Neural progenitor cell (in vitro differentiated cells): Measurements from ENCODE around the gene BAZ1A.

ENCODE experiments used
- EZH2 ChIP-seq: fragments of 200-600 bp; sonication (generic); IDR thresholded peaks from 2 replicates; pipeline ENCODE4 v1.6.1; 2017; ENCODE audit warnings: antibody characterized with exemption, mild to moderate bottlenecking, moderate library complexity
- EZH2phosphoT487 ChIP-seq: fragments of 200-600 bp; sonication (generic); IDR thresholded peaks from 2 replicates; pipeline ENCODE4 v1.6.1; 2017; ENCODE audit warnings: antibody characterized with exemption
- TF ChIP-seq, protein P1 (sequence below): fragments of 200-600 bp; sonication (generic); IDR thresholded peaks from 2 replicates; pipeline ENCODE4 v1.5.1; 2017; ENCODE audit warnings: antibody characterized with exemption, mild to moderate bottlenecking

DNA sequence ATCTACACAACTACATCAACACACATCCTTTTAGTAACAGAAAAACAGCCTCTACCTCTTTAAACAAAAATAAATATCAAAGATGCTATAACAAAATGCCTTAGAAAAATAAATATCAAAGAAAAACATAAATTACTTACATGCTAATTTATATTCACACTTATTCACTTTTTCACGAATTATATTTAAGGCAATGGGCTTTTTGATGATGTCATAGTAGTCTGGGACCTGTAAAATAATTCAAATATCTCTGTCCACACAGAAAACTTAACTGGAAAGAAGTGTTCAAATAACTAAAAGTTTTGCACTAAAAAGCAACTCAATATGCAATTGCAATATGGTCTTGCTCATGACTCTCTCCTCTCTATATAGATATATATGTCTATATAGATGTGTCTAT is 120.5 kb downstream of the BAZ1A start:
- TF ChIP-seq, protein P1, sequence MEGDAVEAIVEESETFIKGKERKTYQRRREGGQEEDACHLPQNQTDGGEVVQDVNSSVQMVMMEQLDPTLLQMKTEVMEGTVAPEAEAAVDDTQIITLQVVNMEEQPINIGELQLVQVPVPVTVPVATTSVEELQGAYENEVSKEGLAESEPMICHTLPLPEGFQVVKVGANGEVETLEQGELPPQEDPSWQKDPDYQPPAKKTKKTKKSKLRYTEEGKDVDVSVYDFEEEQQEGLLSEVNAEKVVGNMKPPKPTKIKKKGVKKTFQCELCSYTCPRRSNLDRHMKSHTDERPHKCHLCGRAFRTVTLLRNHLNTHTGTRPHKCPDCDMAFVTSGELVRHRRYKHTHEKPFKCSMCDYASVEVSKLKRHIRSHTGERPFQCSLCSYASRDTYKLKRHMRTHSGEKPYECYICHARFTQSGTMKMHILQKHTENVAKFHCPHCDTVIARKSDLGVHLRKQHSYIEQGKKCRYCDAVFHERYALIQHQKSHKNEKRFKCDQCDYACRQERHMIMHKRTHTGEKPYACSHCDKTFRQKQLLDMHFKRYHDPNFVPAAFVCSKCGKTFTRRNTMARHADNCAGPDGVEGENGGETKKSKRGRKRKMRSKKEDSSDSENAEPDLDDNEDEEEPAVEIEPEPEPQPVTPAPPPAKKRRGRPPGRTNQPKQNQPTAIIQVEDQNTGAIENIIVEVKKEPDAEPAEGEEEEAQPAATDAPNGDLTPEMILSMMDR: no peak
- TF ChIP-seq EZH2phosphoT487 (no peak), EZH2 (no peak)
